ENCODE data around the gene PSD4. TPM values are rescaled to one million over a fixed set of nuclear protein-coding genes. Genes with fewer than 3 reads are reported as not detected.

PSD4 gene
- total and polyA plus RNA-seq, 4 experiments from 2014 or later: 11.9 to 101 (median 66.4) TPM

DNA sequence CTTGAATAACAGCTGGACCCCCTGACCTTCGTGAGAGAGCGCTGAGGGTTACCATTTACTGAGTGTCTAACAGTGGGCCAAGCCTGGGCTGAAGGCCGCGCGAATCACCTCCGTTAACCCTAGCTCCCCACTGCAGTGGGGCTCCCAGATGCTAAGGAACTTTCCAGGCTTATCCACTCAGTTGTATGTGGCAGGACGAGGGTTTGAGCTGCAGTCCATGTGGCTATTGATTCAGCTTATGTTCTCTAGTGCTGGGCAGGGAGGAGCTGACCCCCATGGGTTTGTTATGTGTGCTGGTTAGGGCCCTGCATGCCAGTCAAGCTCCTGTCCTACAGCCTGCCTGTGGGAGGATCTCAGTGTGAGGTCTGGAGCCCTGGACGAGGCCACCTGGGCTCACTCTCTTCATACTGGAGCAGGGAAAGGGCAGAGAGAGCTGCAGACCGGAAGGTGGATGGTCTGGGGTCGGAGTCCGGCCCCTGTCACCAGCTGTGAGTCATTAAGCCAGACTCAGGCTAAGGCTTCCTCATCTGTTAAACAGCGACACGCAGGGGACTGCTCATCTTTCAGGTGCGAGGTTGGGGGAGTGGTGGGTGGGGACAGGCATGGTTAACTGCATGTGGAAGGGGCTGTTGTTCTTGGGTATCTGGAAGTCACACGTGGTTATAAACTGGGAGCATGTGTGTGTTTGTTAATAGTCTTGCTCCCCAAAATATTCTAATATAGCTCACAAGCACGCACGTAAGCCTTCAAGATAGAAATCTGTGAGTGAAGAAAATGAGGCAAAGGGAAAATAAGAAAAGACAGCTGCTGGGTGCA, 6.6 kb downstream of the PSD4 start:
- DNase-seq: no peak
- Histone ChIP-seq H3K4me3 (ENCODE audit: low read length in 2 of 2) (no peak overlapping the region), H3K4me1 (ENCODE audit: insufficient read depth, low read length) (peaks cover 100% of the 10 kb centered on the region), H3K9me3 (ENCODE audit: control insufficient read depth in 1 of 2, low read length in 2 of 2) (no peaks in the 10 kb centered on the region), H3K27ac (ENCODE audit: low read depth, low read length) (peak overlapping the region; percentile 51), H3K36me3 (ENCODE audit: insufficient read depth, low read length) (peaks cover 34% of the 10 kb centered on the region), H3K27me3 (ENCODE audit: insufficient read depth, low read length) (no peaks in the 10 kb centered on the region)
- ChIA-PET CTCF (ENCODE audit: partially characterized antibody) (interaction anchor here (0.9 to 15.5 kb wide), 11 partner anchors 9 to 210 kb away, joined by 3 to 236 read pairs (median 4); no protein-coding TSS in a partner anchor), POLR2A (ENCODE audit: partially characterized antibody) (interaction anchor here (0.9 to 4.4 kb wide), 10 partner anchors 7 to 43 kb away, joined by 4 to 47 read pairs (median 5); partner anchors contain the start of gene PSD4)
- Mint-ChIP-seq H3K4me1 (peaks cover 65 to 96% (median 85%) of the 10 kb centered on the region in 4 donors), H3K27ac (peak overlapping the region; percentile 90 to 94 (median 91)), H3K27me3 (no peaks in the 10 kb centered on the region), H3K9me3 (peaks cover 0 to 2% (median 0%) of the 10 kb centered on the region in 8 donors), H3K4me3 (peak overlapping the region; percentile 61 to 93 (median 76)), H3K36me3 (peaks cover 40 to 64% of the 10 kb centered on the region in 2 donors)
- intact Hi-C loops (cut with micrococcal nuclease): loop anchor here (2.0 kb wide), 1 partner anchor 18 kb away; no protein-coding TSS in a partner anchor

- Mint-ChIP-seq H3K36me3 (peaks cover 45 to 71% of the 10 kb centered on the region in 2 donors), H3K4me3 (peak overlapping the region; percentile 61 to 93 (median 70)), H3K4me1 (peaks cover 69 to 99% (median 90%) of the 10 kb centered on the region in 4 donors), H3K27me3 (no peaks in the 10 kb centered on the region), H3K27ac (peak overlapping the region; percentile 86 to 94 (median 91)), H3K9me3 (no peaks in the 10 kb centered on the region)
- no peaks in the 10 kb centered on the region for H3K9me3 ChIP-seq (ENCODE audit: control insufficient read depth in 1 of 2, low read length in 2 of 2)
- peak in 3 of 5 donors; percentile 27 to 36 (median 29) for DNase-seq
- peak overlapping the region; percentile 27 for H3K27ac ChIP-seq (ENCODE audit: low read depth, low read length)
- no peaks in the 10 kb centered on the region for H3K27me3 ChIP-seq (ENCODE audit: insufficient read depth, low read length)
- CTCF ChIA-PET (ENCODE audit: partially characterized antibody): interaction anchor here (0.9 to 15.5 kb wide), 12 partner anchors 9 to 209 kb away, joined by 3 to 236 read pairs (median 4); no protein-coding TSS in a partner anchor
- H3K4me3 ChIP-seq (ENCODE audit: low read length in 2 of 2): peak overlapping the region in 1 of 2 donors; percentile 7
- POLR2A ChIA-PET (ENCODE audit: partially characterized antibody): interaction anchor here (0.9 to 4.4 kb wide), 11 partner anchors 9 to 44 kb away, joined by 4 to 47 read pairs (median 5); partner anchors contain the start of gene PSD4
- peaks cover 100% of the 10 kb centered on the region for H3K4me1 ChIP-seq (ENCODE audit: insufficient read depth, low read length)
- peaks cover 44% of the 10 kb centered on the region for H3K36me3 ChIP-seq (ENCODE audit: insufficient read depth, low read length)
- intact Hi-C loops (cut with micrococcal nuclease): loop anchor here (2.0 kb wide), 1 partner anchor 17 kb away; no protein-coding TSS in a partner anchor
Measured at GRCh38 chr2:113181258-113182051, 7.7 kb downstream of the PSD4 start.

DNA sequence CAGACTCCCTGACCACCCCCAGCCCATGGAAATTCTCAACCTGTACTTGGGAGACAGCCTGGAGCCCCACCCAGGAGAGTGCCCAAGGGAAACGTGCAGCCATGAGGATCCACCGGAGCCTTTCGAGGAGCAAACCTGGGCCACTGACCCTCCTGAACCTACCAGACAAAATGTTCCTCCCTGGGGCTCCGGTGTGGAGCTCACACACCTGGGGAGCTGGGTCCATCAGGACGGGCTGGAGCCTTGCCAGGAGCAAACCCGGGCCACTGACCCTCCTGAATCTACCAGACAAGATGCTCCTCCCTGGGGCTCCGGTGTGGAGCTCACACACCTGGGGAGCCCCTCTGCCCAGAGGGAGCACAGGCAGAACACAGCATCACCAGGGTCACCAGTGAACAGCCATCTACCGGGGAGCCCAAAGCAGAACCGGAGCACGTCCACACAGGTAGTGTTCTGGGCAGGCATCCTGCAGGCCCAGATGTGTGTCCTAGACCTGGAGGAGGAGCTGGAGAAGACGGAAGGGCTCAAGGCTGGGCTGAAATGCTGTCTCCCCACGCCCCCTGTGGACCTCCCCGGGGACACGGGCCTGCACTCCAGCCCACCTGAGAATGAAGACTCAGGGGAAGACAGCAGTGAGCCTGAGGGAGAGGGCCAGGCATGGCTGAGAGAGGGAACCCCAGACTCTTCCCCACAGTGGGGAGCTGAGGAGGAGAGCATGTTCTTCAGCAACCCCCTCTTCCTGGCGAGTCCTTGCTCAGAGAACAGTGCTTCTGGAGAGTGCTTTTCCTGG, 8.9 kb downstream of the PSD4 start:
- no peak for DNase-seq
- CTCF ChIA-PET (ENCODE audit: partially characterized antibody): interaction anchor here (4.0 to 15.5 kb wide), 3 partner anchors 19 to 45 kb away, joined by 25 to 236 read pairs (median 125); no protein-coding TSS in a partner anchor
- intact Hi-C loops (cut with micrococcal nuclease): no loop called here
- Mint-ChIP-seq H3K27ac (peak overlapping the region in 5 of 7 donors; percentile 18 to 94 (median 70)), H3K36me3 (peaks cover 39 to 72% of the 10 kb centered on the region in 2 donors), H3K4me3 (peak overlapping the region in 3 of 8 donors; percentile 75 to 93 (median 88)), H3K27me3 (no peaks in the 10 kb centered on the region), H3K9me3 (no peaks in the 10 kb centered on the region), H3K4me1 (peaks cover 66 to 98% (median 87%) of the 10 kb centered on the region in 4 donors)
- Histone ChIP-seq H3K9me3 (ENCODE audit: control insufficient read depth in 1 of 2, low read length in 2 of 2) (no peaks in the 10 kb centered on the region), H3K4me3 (ENCODE audit: low read length in 2 of 2) (no peak overlapping the region), H3K36me3 (ENCODE audit: insufficient read depth, low read length) (peaks cover 54% of the 10 kb centered on the region), H3K27ac (ENCODE audit: low read depth, low read length) (peak overlapping the region; percentile 0), H3K4me1 (ENCODE audit: insufficient read depth, low read length) (peaks cover 98% of the 10 kb centered on the region), H3K27me3 (ENCODE audit: insufficient read depth, low read length) (no peaks in the 10 kb centered on the region)
- POLR2A ChIA-PET (ENCODE audit: partially characterized antibody): interaction anchor here (1.0 to 4.4 kb wide), 6 partner anchors 8 to 25 kb away, joined by 3 to 47 read pairs (median 6); partner anchors contain the start of gene PSD4

DNA sequence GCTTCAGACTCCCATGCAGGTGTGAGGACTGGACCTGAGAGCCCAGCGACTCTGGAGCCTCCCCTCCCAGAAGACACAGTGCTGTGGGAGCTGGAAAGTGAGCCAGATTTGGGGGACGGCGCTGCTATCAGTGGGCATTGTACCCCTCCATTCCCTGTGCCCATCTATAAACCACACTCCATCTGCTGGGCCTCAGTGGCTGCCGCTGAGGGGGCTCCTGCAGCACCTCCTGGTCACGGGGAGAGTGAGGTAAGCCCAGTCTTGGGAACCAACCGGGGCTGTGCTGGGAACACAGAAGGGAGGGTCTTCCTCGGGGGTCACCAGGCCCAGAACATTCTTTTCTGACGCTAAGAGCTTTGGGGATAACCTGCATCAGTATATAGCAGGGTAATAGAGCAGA, 9.5 kb downstream of the PSD4 start:
- peaks cover 66 to 98% (median 87%) of the 10 kb centered on the region in 4 donors for H3K4me1 Mint-ChIP-seq
- intact Hi-C loops (cut with micrococcal nuclease): no loop called here
- no peaks in the 10 kb centered on the region for H3K27me3 Mint-ChIP-seq
- H3K36me3 ChIP-seq (ENCODE audit: insufficient read depth, low read length): peaks cover 56% of the 10 kb centered on the region
- no peak for DNase-seq
- H3K9me3 Mint-ChIP-seq: no peaks in the 10 kb centered on the region
- no peaks in the 10 kb centered on the region for H3K27me3 ChIP-seq (ENCODE audit: insufficient read depth, low read length)
- H3K36me3 Mint-ChIP-seq: peaks cover 39 to 73% of the 10 kb centered on the region in 2 donors
- POLR2A ChIA-PET (ENCODE audit: partially characterized antibody): interaction anchor here (1.0 to 4.4 kb wide), 5 partner anchors 10 to 18 kb away, joined by 3 to 47 read pairs (median 4); partner anchors contain the start of gene PSD4
- no peak overlapping the region for H3K4me3 ChIP-seq (ENCODE audit: low read length in 2 of 2)
- H3K4me1 ChIP-seq (ENCODE audit: insufficient read depth, low read length): peaks cover 98% of the 10 kb centered on the region
- peak overlapping the region in 3 of 8 donors; percentile 5 to 73 (median 64) for H3K4me3 Mint-ChIP-seq
- no peak overlapping the region for H3K27ac ChIP-seq (ENCODE audit: low read depth, low read length)
- peak overlapping the region in 6 of 7 donors; percentile 28 to 94 (median 80) for H3K27ac Mint-ChIP-seq
- H3K9me3 ChIP-seq (ENCODE audit: control insufficient read depth in 1 of 2, low read length in 2 of 2): no peaks in the 10 kb centered on the region
- CTCF ChIA-PET (ENCODE audit: partially characterized antibody): interaction anchor here (0.9 to 15.5 kb wide), 3 partner anchors 11 to 46 kb away, joined by 3 to 236 read pairs (median 125); no protein-coding TSS in a partner anchor

GRCh38 chr2:113183703-113184102, 9.9 kb downstream of the PSD4 start:
- no peak overlapping the region for H3K27ac ChIP-seq (ENCODE audit: low read depth, low read length)

More at GRCh38 chr2:113183703-113184102, 9.9 kb downstream of the PSD4 start:
- intact Hi-C loops (cut with micrococcal nuclease): no loop called here
- Mint-ChIP-seq H3K36me3 (peaks cover 38 to 73% of the 10 kb centered on the region in 2 donors), H3K27ac (peak overlapping the region; percentile 28 to 94 (median 85)), H3K4me1 (peaks cover 62 to 96% (median 84%) of the 10 kb centered on the region in 4 donors), H3K4me3 (peak overlapping the region in 6 of 8 donors; percentile 9 to 73 (median 23)), H3K9me3 (no peaks in the 10 kb centered on the region), H3K27me3 (no peaks in the 10 kb centered on the region)
- Histone ChIP-seq H3K4me3 (ENCODE audit: low read length in 2 of 2) (no peak overlapping the region), H3K4me1 (ENCODE audit: insufficient read depth, low read length) (peaks cover 93% of the 10 kb centered on the region), H3K9me3 (ENCODE audit: control insufficient read depth in 1 of 2, low read length in 2 of 2) (no peaks in the 10 kb centered on the region), H3K27me3 (ENCODE audit: insufficient read depth, low read length) (no peaks in the 10 kb centered on the region), H3K36me3 (ENCODE audit: insufficient read depth, low read length) (peaks cover 56% of the 10 kb centered on the region)
- POLR2A ChIA-PET (ENCODE audit: partially characterized antibody): interaction anchor here (1.0 to 4.4 kb wide), 4 partner anchors 11 to 18 kb away, joined by 3 to 47 read pairs (median 4); partner anchors contain the start of gene PSD4
- CTCF ChIA-PET (ENCODE audit: partially characterized antibody): interaction anchor here (0.9 to 15.5 kb wide), 3 partner anchors 10 to 46 kb away, joined by 3 to 236 read pairs (median 125); no protein-coding TSS in a partner anchor
- DNase-seq: no peak

Measured in CD4-positive, alpha-beta memory T cell (primary cell).